HepG2 (cell line): ENCODE measurements around the gene ACTN3. TPM values are rescaled to one million over a fixed set of nuclear protein-coding genes. Genes with fewer than 3 reads are reported as not detected.

Experiments used
- ATAC-seq: fragments of 200-7000 bp; cut with Tn5 transposase; 3 replicates; pipeline ENCODE4 v1.9.1; 2020; ENCODE audit warnings: mild to moderate bottlenecking, moderate library complexity
- BruUV-seq: library from RNA; stranded (reverse); fragments of 400-500 nt; replicated peaks from 2 replicates; lab custom pipeline; 2021; lab: Mats Ljungman, UMichigan
- CTCF ChIA-PET: fragments of 300-600 bp; formaldehyde crosslinking; extraction: SDS; loops from one replicate; lab custom pipeline; 2021; ENCODE audit warnings: low total read pairs, inconsistent platforms, low intra/inter-chr PET ratio; lab: Yijun Ruan, JAX
- POLR2A ChIA-PET: fragments of 350-600 bp; sonication (Branson Sonifier 250); formaldehyde crosslinking; loops from one replicate; lab custom pipeline; 2020; ENCODE audit warnings: antibody characterized with exemption, inconsistent platforms; lab: Yijun Ruan, JAX
- DNase-seq: peaks from one replicate; pipeline ENCODE4 v3.0.0-alpha.2; 2015; ENCODE audit warnings: low spot score
- FAIRE-seq: peaks from 3 replicates; lab custom pipeline; 2011; peaks lifted over from hg19 to GRCh38; lab: Jason Lieb, UNC
- H2AFZ ChIP-seq: one replicate; pipeline ENCODE4 v1.6.1; 2011; ENCODE audit warnings: low read length, inconsistent platforms
- H3K27ac ChIP-seq: fragments of 300-600 bp; 3 replicates; pipeline ENCODE4 v1.8.0; 2011; ENCODE audit warnings: mixed run types, mild to moderate bottlenecking, mixed read lengths, low read length, inconsistent platforms; ENCODE audit not compliant: insufficient read depth; ENCODE audit errors: extremely low read length
- H3K27me3 ChIP-seq, 2 experiments: fragments of 200-600 bp in 1 of 2; 2 replicates in 1 of 2; 3 replicates in 1 of 2; pipeline versions ENCODE4 v1.6.0 to v1.8.0; 2011; ENCODE audit warnings: low read length in 2 of 2, mild to moderate bottlenecking in 2 of 2, moderate library complexity in 2 of 2, inconsistent platforms in 1 of 2; ENCODE audit not compliant: insufficient read depth in 2 of 2, control insufficient read depth in 1 of 2
- H3K36me3 ChIP-seq, 2 experiments: fragments of 200-600 bp in 1 of 2; replicated peaks in 1 of 2; 2 replicates in 1 of 2; 3 replicates in 1 of 2; pipeline versions ENCODE4 v1.5.1 to v1.8.0; 2011; ENCODE audit warnings: low read length in 2 of 2, inconsistent platforms in 1 of 2; ENCODE audit not compliant: insufficient read depth in 2 of 2, control insufficient read depth in 1 of 2
- H3K4me1 ChIP-seq: 2 replicates; pipeline ENCODE4 v1.5.1; 2012; ENCODE audit warnings: low read length, inconsistent platforms; ENCODE audit not compliant: insufficient read depth
- H3K4me2 ChIP-seq: 2 replicates; pipeline ENCODE4 v1.6.0; 2011; ENCODE audit warnings: low read depth, low read length, inconsistent platforms
- H3K4me3 ChIP-seq, 3 experiments: fragments of 200-600 bp in 1 of 3; sonication (generic), shearing (Covaris generic) in 1 of 3; replicated peaks in 1 of 3; 2 replicates each; pipeline ENCODE4 v1.5.1; 2011 to 2016; ENCODE audit warnings: low read length in 3 of 3, inconsistent platforms in 2 of 3, low read depth in 2 of 3, mild to moderate bottlenecking in 2 of 3, control low read depth in 1 of 3, mixed read lengths in 1 of 3; ENCODE audit not compliant: insufficient read depth in 1 of 3
- H3K79me2 ChIP-seq: one replicate; pipeline ENCODE4 v1.6.1; 2011; ENCODE audit warnings: low read length, inconsistent platforms; ENCODE audit not compliant: insufficient read depth
- H3K9ac ChIP-seq: 2 replicates; pipeline ENCODE4 v1.6.0; 2011; ENCODE audit warnings: mild to moderate bottlenecking, low read depth, low read length, inconsistent platforms; ENCODE audit not compliant: insufficient read depth
- H3K9me3 ChIP-seq: 2 replicates; pipeline ENCODE4 v1.5.1; 2012; ENCODE audit warnings: mild to moderate bottlenecking, low read length
- H4K20me1 ChIP-seq: 2 replicates; pipeline ENCODE4 v1.6.0; 2011; ENCODE audit warnings: inconsistent platforms, mild to moderate bottlenecking, low read length, moderate library complexity; ENCODE audit not compliant: insufficient read depth
- CEBPG ChIP-seq: IDR thresholded peaks from 2 replicates; pipeline ENCODE4 v1.6.1; 2016
- HHEX ChIP-seq: IDR thresholded peaks from 2 replicates; pipeline ENCODE4 v1.6.1; 2016; ENCODE audit warnings: control low read depth
- HMGXB4 ChIP-seq, 2 experiments: sonication (generic) in 1 of 2; formaldehyde crosslinking in 1 of 2; IDR thresholded peaks; 2 replicates each; pipeline versions ENCODE4 v1.4.0 to v1.6.1; 2018 to 2020; ENCODE audit warnings: missing genetic modification reagents in 2 of 2, borderline replicate concordance in 1 of 2, low read depth in 1 of 2, mild to moderate bottlenecking in 1 of 2, missing biosample characterization in 1 of 2
- JDP2 ChIP-seq: sonication (generic); formaldehyde crosslinking; IDR thresholded peaks from 2 replicates; pipeline ENCODE4 v1.8.1; 2022; ENCODE audit warnings: missing genetic modification reagents, borderline replicate concordance
- KLF9 ChIP-seq: IDR thresholded peaks from 2 replicates; pipeline ENCODE4 v1.6.1; 2016; ENCODE audit warnings: low read depth
- MBD4 ChIP-seq: IDR thresholded peaks from 2 replicates; pipeline ENCODE4 v1.6.1; 2012; ENCODE audit warnings: low read length, inconsistent platforms, borderline replicate concordance
- NCOA1 ChIP-seq: sonication (generic); formaldehyde crosslinking; IDR thresholded peaks from 2 replicates; pipeline ENCODE4 v1.9.0; 2021; ENCODE audit warnings: missing genetic modification reagents
- NR3C1 ChIP-seq: sonication (generic); formaldehyde crosslinking; IDR thresholded peaks from 2 replicates; pipeline ENCODE4 v1.4.0; 2020; ENCODE audit warnings: missing genetic modification reagents
- ONECUT2 ChIP-seq: sonication (generic); formaldehyde crosslinking; IDR thresholded peaks from 2 replicates; pipeline ENCODE4 v1.4.0; 2020; ENCODE audit warnings: missing genetic modification reagents
- PRMT3 ChIP-seq: sonication (generic); formaldehyde crosslinking; IDR thresholded peaks from 2 replicates; pipeline ENCODE4 v1.8.1; 2022; ENCODE audit warnings: low read depth, mild to moderate bottlenecking, moderate library complexity, missing genetic modification reagents, borderline replicate concordance
- SRSF1 ChIP-seq: fragments of 200-400 bp; formaldehyde crosslinking; optimal IDR thresholded peaks from 2 replicates; pipeline ENCODE3; 2017; ENCODE audit warnings: mild to moderate bottlenecking, low read depth, low read length, moderate library complexity
- ZKSCAN1 ChIP-seq: fragments of 150-350 bp; IDR thresholded peaks from 2 replicates; pipeline ENCODE4 v1.6.1; 2014; ENCODE audit warnings: low read length
- ZNF3 ChIP-seq: IDR thresholded peaks from 2 replicates; pipeline ENCODE4 v1.7.0; 2017; ENCODE audit warnings: inconsistent platforms
- ZNF367 ChIP-seq: sonication (generic); formaldehyde crosslinking; IDR thresholded peaks from 2 replicates; pipeline ENCODE4 v1.4.0; 2020; ENCODE audit warnings: missing genetic modification reagents, borderline replicate concordance
- ZNF446 ChIP-seq: sonication (generic); formaldehyde crosslinking; IDR thresholded peaks from 2 replicates; pipeline ENCODE4 v1.5.0; 2020; ENCODE audit warnings: mild to moderate bottlenecking, missing genetic modification reagents
- ZNF546 ChIP-seq: sonication (generic); formaldehyde crosslinking; conservative IDR thresholded peaks from 2 replicates; pipeline ENCODE4 v1.8.1; 2023; ENCODE audit warnings: mild to moderate bottlenecking, missing genetic modification reagents
- WGBS: methylation state at CpG from one replicate; pipeline ENCODE4 v1.1.6; 2017; ENCODE audit warnings: low lambda C conversion rate; 5-methylcytosine and 5-hydroxymethylcytosine counted together
- in situ Hi-C: cut with HindIII; loops from 2 replicates; pipeline ENCODE4 v1.10.0; 2017; ENCODE audit warnings: low pct_unique_long_range_greater_than_20kb; ENCODE audit not compliant: extremely low pct_ligation_motif_present
- intact Hi-C: fragments of 100-400 bp; cut with micrococcal nuclease; formaldehyde crosslinking; loops from one replicate; pipeline ENCODE4 v1.10.0; 2022; ENCODE audit not compliant: unreplicated experiment
- polyA plus RNA-seq, 8 experiments: library from polyadenylated mRNA; depleted of rRNA in 3 of 8; stranded (reverse) in 7 of 8; unstranded in 1 of 8; fragments of >200 nt; fragmentation: Illumina TruSeq in 4 of 8; extraction: Trizol in 4 of 8; gene quantifications; 2 replicates each; pipeline versions ENCODE4 v1.2.1 to v1.2.3, GENCODE V29; 2011 to 2016; ENCODE audit warnings: low read depth in 4 of 8, missing spikeins in 1 of 8, mixed read lengths in 1 of 8; ENCODE audit not compliant: insufficient read depth in 1 of 8
- total RNA-seq, 5 experiments: library from RNA; depleted of rRNA; stranded (reverse); fragments of >200 nt; fragmentation: Illumina TruSeq; extraction: Trizol; gene quantifications; 2 replicates each; pipeline ENCODE4 v1.2.3, GENCODE V29; 2016; ENCODE audit warnings: low read depth in 1 of 5
- TF ChIP-seq, protein P1 (sequence below), 2 experiments: sonication (generic) in 1 of 2; formaldehyde crosslinking in 1 of 2; IDR thresholded peaks; 2 replicates each; pipeline versions ENCODE4 v1.5.1 to v1.6.1; 2011 to 2020; ENCODE audit warnings: borderline replicate concordance in 1 of 2, low read depth in 1 of 2, low read length in 1 of 2, mild to moderate bottlenecking in 1 of 2, missing genetic modification reagents in 1 of 2, moderate library complexity in 1 of 2
- TF ChIP-seq, protein P2 (sequence below): sonication (generic); formaldehyde crosslinking; IDR thresholded peaks from 2 replicates; pipeline ENCODE4 v1.8.1; 2023; ENCODE audit warnings: mild to moderate bottlenecking, missing genetic modification reagents

The ACTN3 gene
- total and polyA plus RNA-seq, 2 of the 13 experiments (the other 11 are each of a cell fraction or from before 2014, with no cell fraction given): 0.04 to 0.09 TPM

DNA sequence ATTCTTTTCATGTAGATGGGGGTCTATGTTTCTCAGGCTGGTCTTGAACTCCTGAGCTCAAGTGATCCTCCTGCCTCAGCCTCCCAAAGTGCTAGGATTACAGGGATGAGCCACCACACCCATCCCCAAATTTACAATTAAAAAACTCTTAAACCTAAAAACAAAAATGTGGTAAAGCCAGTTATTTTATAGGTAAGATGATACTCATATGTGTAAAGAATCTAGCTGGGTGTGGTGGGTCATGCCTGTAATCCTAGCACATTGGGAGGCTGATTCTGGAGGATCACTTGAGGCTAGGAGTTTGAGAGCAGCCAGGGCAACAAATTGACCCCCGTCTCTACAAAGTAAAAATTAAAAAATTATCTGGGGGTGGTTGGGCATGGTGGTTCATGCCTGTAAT, 65.8 kb downstream of the ACTN3 start:
- no peak for FAIRE-seq
- POLR2A ChIA-PET: interaction anchor here (0.8 kb wide), 1 partner anchor 26 kb away, joined by 4 read pairs; no protein-coding TSS in a partner anchor
- in situ Hi-C loops: no loop called here
- no peak overlapping the region for H3K27ac ChIP-seq
- ATAC-seq: no peak
- no peak overlapping the region for H3K9ac ChIP-seq
- no peak overlapping the region for H3K4me3 ChIP-seq
- DNase-seq: no peak
- peaks cover 13% of the 10 kb centered on the region for H3K79me2 ChIP-seq
- no peaks in the 10 kb centered on the region; a peak in 1 of 5 replicates for H3K27me3 ChIP-seq
- H3K4me1 ChIP-seq: peaks cover 25% of the 10 kb centered on the region
- no peaks in the 10 kb centered on the region for H3K36me3 ChIP-seq
- no peak overlapping the region for H3K4me2 ChIP-seq
- H3K9me3 ChIP-seq: no peaks in the 10 kb centered on the region
- no peak overlapping the region for H2AFZ ChIP-seq
- 87% methylated on average over 1 of the region's 1 CpG for WGBS
- H4K20me1 ChIP-seq: peaks cover 10% of the 10 kb centered on the region; the same call in 1 of the 2 replicates
- CTCF ChIA-PET: no interaction called here
- intact Hi-C loops: no loop called here
- no TSS peak for BruUV-seq
- TF ChIP-seq ZNF367 (CRISPR knock-in tag) (no peak), SRSF1 (no peak), KLF9 (CRISPR knock-in tag) (no peak), MBD4 (no peak), CEBPG (no peak), ONECUT2 (CRISPR knock-in tag) (no peak), ZKSCAN1 (no peak), HMGXB4 (CRISPR knock-in tag; IDR thresholded peaks at IDR 0.05; ENCODE audit: borderline replicate concordance in 1 of 2, low read depth in 1 of 2) (no peak), JDP2 (CRISPR knock-in tag) (no peak), HHEX (CRISPR knock-in tag) (no peak), ZNF446 (CRISPR knock-in tag) (no peak), ZNF546 (no peak), NCOA1 (CRISPR knock-in tag) (no peak), NR3C1 (no peak), PRMT3 (CRISPR knock-in tag) (no peak), ZNF3 (no peak)
- TF ChIP-seq, protein P1, sequence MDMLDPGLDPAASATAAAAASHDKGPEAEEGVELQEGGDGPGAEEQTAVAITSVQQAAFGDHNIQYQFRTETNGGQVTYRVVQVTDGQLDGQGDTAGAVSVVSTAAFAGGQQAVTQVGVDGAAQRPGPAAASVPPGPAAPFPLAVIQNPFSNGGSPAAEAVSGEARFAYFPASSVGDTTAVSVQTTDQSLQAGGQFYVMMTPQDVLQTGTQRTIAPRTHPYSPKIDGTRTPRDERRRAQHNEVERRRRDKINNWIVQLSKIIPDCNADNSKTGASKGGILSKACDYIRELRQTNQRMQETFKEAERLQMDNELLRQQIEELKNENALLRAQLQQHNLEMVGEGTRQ (IDR thresholded peaks at IDR 0.05; ENCODE audit: low read depth, low read length): no peak
- TF ChIP-seq, protein P1 (CRISPR knock-in tag; IDR thresholded peaks at IDR 0.05; ENCODE audit: borderline replicate concordance): no peak
- TF ChIP-seq, protein P2, sequence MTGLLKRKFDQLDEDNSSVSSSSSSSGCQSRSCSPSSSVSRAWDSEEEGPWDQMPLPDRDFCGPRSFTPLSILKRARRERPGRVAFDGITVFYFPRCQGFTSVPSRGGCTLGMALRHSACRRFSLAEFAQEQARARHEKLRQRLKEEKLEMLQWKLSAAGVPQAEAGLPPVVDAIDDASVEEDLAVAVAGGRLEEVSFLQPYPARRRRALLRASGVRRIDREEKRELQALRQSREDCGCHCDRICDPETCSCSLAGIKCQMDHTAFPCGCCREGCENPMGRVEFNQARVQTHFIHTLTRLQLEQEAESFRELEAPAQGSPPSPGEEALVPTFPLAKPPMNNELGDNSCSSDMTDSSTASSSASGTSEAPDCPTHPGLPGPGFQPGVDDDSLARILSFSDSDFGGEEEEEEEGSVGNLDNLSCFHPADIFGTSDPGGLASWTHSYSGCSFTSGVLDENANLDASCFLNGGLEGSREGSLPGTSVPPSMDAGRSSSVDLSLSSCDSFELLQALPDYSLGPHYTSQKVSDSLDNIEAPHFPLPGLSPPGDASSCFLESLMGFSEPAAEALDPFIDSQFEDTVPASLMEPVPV (CRISPR knock-in tag): no peak
